Measurements from ENCODE around the gene TSC2.

TSC2 gene

GRCh38 chr16:2062801-2063200 lies 15.0 kb downstream of the TSC2 start:
- Histone ChIP-seq H3K36me3 (ENCODE audit: insufficient read depth, low read length) (peaks cover 36% of the 10 kb centered on the region), H3F3A (ENCODE audit: insufficient read depth, low read length) (no peaks in the 10 kb centered on the region)

GRCh38 chr16:2063861-2064260 lies 16.1 kb downstream of the TSC2 start:
- H3K9me2 ChIP-seq (ENCODE audit: low read depth, low read length): no peaks in the 10 kb centered on the region
- no peaks in the 10 kb centered on the region for H3F3A ChIP-seq (ENCODE audit: insufficient read depth, low read length)
- H3K9ac ChIP-seq (ENCODE audit: low read length): no peak overlapping the region
- H3K36me3 ChIP-seq (ENCODE audit: insufficient read depth, low read length): peaks cover 43% of the 10 kb centered on the region
- no peaks in the 10 kb centered on the region for H3K27me3 ChIP-seq (ENCODE audit: insufficient read depth, low read length)
- H4K20me1 ChIP-seq (ENCODE audit: insufficient read depth, low read length): no peaks in the 10 kb centered on the region
- no peak overlapping the region for H3K4me2 ChIP-seq (ENCODE audit: low read length)
- H3K27ac ChIP-seq (ENCODE audit: low read depth, low read length, poor library complexity, severe bottlenecking): no peak overlapping the region
- H3K4me3 ChIP-seq (ENCODE audit: low read depth, low read length, poor library complexity, severe bottlenecking): no peak overlapping the region
- H3K79me2 ChIP-seq (ENCODE audit: insufficient read depth, low read length): no peaks in the 10 kb centered on the region
- no peaks in the 10 kb centered on the region for H3K9me3 ChIP-seq (ENCODE audit: low read length)
- no peak overlapping the region for H2AFZ ChIP-seq (ENCODE audit: low read length)
- H3K4me1 ChIP-seq (ENCODE audit: insufficient read depth, low read length, severe bottlenecking): peaks cover 3% of the 10 kb centered on the region
- no peak for TF ChIP-seq EZH2 (IDR thresholded peaks at IDR 0.05; ENCODE audit: borderline replicate concordance, low read length)
- TF ChIP-seq CTCF (IDR thresholded peaks at IDR 0.05; ENCODE audit: low read length): no peak

More at GRCh38 chr16:2062801-2063200, 15.0 kb downstream of the TSC2 start:
- Histone ChIP-seq H4K20me1 (ENCODE audit: insufficient read depth, low read length) (no peaks in the 10 kb centered on the region), H3K27ac (ENCODE audit: low read depth, low read length, poor library complexity, severe bottlenecking) (no peak overlapping the region), H3K9me3 (ENCODE audit: low read length) (no peaks in the 10 kb centered on the region), H3K4me2 (ENCODE audit: low read length) (no peak overlapping the region), H3K79me2 (ENCODE audit: insufficient read depth, low read length) (no peaks in the 10 kb centered on the region), H2AFZ (ENCODE audit: low read length) (no peak overlapping the region), H3K9ac (ENCODE audit: low read length) (no peak overlapping the region), H3K9me2 (ENCODE audit: low read depth, low read length) (no peaks in the 10 kb centered on the region), H3K4me3 (ENCODE audit: low read depth, low read length, poor library complexity, severe bottlenecking) (no peak overlapping the region), H3K27me3 (ENCODE audit: insufficient read depth, low read length) (no peaks in the 10 kb centered on the region), H3K4me1 (ENCODE audit: insufficient read depth, low read length, severe bottlenecking) (peaks cover 9% of the 10 kb centered on the region)
- TF ChIP-seq EZH2 (IDR thresholded peaks at IDR 0.05; ENCODE audit: borderline replicate concordance, low read length) (no peak), CTCF (IDR thresholded peaks at IDR 0.05; ENCODE audit: low read length) (no peak)

GRCh38 chr16:2064368-2064945 lies 16.7 kb downstream of the TSC2 start:
- no peaks in the 10 kb centered on the region for H3K79me2 ChIP-seq (ENCODE audit: insufficient read depth, low read length)
- no peaks in the 10 kb centered on the region for H3K4me1 ChIP-seq (ENCODE audit: insufficient read depth, low read length, severe bottlenecking)
- H4K20me1 ChIP-seq (ENCODE audit: insufficient read depth, low read length): no peaks in the 10 kb centered on the region
- H3K27me3 ChIP-seq (ENCODE audit: insufficient read depth, low read length): no peaks in the 10 kb centered on the region
- H3K4me2 ChIP-seq (ENCODE audit: low read length): no peak overlapping the region
- H3K9me3 ChIP-seq (ENCODE audit: low read length): no peaks in the 10 kb centered on the region
- no peak overlapping the region for H3K4me3 ChIP-seq (ENCODE audit: low read depth, low read length, poor library complexity, severe bottlenecking)
- H3K36me3 ChIP-seq (ENCODE audit: insufficient read depth, low read length): peaks cover 43% of the 10 kb centered on the region
- no peaks in the 10 kb centered on the region for H3F3A ChIP-seq (ENCODE audit: insufficient read depth, low read length)
- no peak overlapping the region for H3K27ac ChIP-seq (ENCODE audit: low read depth, low read length, poor library complexity, severe bottlenecking)
- H3K9ac ChIP-seq (ENCODE audit: low read length): no peak overlapping the region
- no peaks in the 10 kb centered on the region for H3K9me2 ChIP-seq (ENCODE audit: low read depth, low read length)
- H2AFZ ChIP-seq (ENCODE audit: low read length): no peak overlapping the region
- no peak for TF ChIP-seq EZH2 (IDR thresholded peaks at IDR 0.05; ENCODE audit: borderline replicate concordance, low read length)
- TF ChIP-seq CTCF (IDR thresholded peaks at IDR 0.05; ENCODE audit: low read length): no peak
